Nephron progenitor cell (in vitro differentiated cells): ENCODE measurements around the gene EGFR.

Source experiments
- DNase-seq: peaks from one replicate; pipeline ENCODE4 v3.0.0; 2021
- H3K27ac Mint-ChIP-seq: 2 replicates; pipeline ENCODE4 v1.8.0; 2021; ENCODE audit warnings: mild to moderate bottlenecking, moderate library complexity, mixed read lengths
- H3K27me3 Mint-ChIP-seq: 2 replicates; pipeline ENCODE4 v1.8.0; 2021; ENCODE audit warnings: mild to moderate bottlenecking, low read depth, mixed read lengths; ENCODE audit not compliant: poor library complexity
- H3K36me3 Mint-ChIP-seq: 2 replicates; pipeline ENCODE4 v1.8.0; 2021; ENCODE audit warnings: low read depth, mixed read lengths
- H3K4me1 Mint-ChIP-seq: 2 replicates; pipeline ENCODE4 v1.8.0; 2021; ENCODE audit warnings: mixed read lengths
- H3K4me3 Mint-ChIP-seq: 2 replicates; pipeline ENCODE4 v1.8.0; 2021; ENCODE audit warnings: mild to moderate bottlenecking, moderate library complexity, mixed read lengths
- H3K9me3 Mint-ChIP-seq: 2 replicates; pipeline ENCODE4 v1.8.0; 2021; ENCODE audit warnings: mild to moderate bottlenecking, moderate library complexity, mixed read lengths
- CTCF ChIP-seq: fragments of 200-600 bp; sonication (generic); IDR thresholded peaks from 2 replicates; pipeline ENCODE4 v1.5.0; 2021; ENCODE audit warnings: antibody characterized with exemption

EGFR gene

GRCh38 chr7:55087521-55087961 lies 68.7 kb downstream of the EGFR start:
- no peak for DNase-seq
- Mint-ChIP-seq H3K27me3 (peaks cover 14% of the 10 kb centered on the region), H3K36me3 (no peaks in the 10 kb centered on the region), H3K4me3 (no peak overlapping the region), H3K9me3 (no peaks in the 10 kb centered on the region), H3K27ac (no peak overlapping the region), H3K4me1 (peaks cover 56% of the 10 kb centered on the region)
- no peak for TF ChIP-seq CTCF

- Mint-ChIP-seq H3K9me3 (no peaks in the 10 kb centered on the region), H3K4me1 (peaks cover 62% of the 10 kb centered on the region), H3K4me3 (no peak overlapping the region), H3K27ac (no peak overlapping the region), H3K27me3 (peaks cover 14% of the 10 kb centered on the region), H3K36me3 (no peaks in the 10 kb centered on the region)
- no peak for TF ChIP-seq CTCF
- no peak for DNase-seq
Measured at GRCh38 chr7:55088107-55088506, 69.3 kb downstream of the EGFR start.

GRCh38 chr7:55088620-55089019 lies 69.8 kb downstream of the EGFR start:
- no peak for TF ChIP-seq CTCF
- Mint-ChIP-seq H3K9me3 (no peaks in the 10 kb centered on the region), H3K4me3 (no peak overlapping the region), H3K4me1 (peaks cover 67% of the 10 kb centered on the region), H3K36me3 (no peaks in the 10 kb centered on the region), H3K27me3 (peaks cover 15% of the 10 kb centered on the region), H3K27ac (no peak overlapping the region)
- no peak for DNase-seq

- no peaks in the 10 kb centered on the region for H3K36me3 Mint-ChIP-seq
- peak overlapping the region; percentile 10 for H3K27ac Mint-ChIP-seq
- no peak for TF ChIP-seq CTCF
- no peaks in the 10 kb centered on the region for H3K9me3 Mint-ChIP-seq
- DNase-seq = no peak
- peaks cover 14% of the 10 kb centered on the region for H3K27me3 Mint-ChIP-seq
- no peak overlapping the region for H3K4me3 Mint-ChIP-seq
- H3K4me1 Mint-ChIP-seq = peaks cover 69% of the 10 kb centered on the region
Measured at GRCh38 chr7:55092186-55092974, 73.6 kb downstream of the EGFR start.

GRCh38 chr7:55092975-55093373 lies 74.2 kb downstream of the EGFR start:
- H3K9me3 Mint-ChIP-seq = no peaks in the 10 kb centered on the region
- DNase-seq = no peak
- no peak for TF ChIP-seq CTCF
- H3K36me3 Mint-ChIP-seq = no peaks in the 10 kb centered on the region
- no peak overlapping the region for H3K4me3 Mint-ChIP-seq
- H3K27me3 Mint-ChIP-seq = peaks cover 14% of the 10 kb centered on the region
- peaks cover 69% of the 10 kb centered on the region for H3K4me1 Mint-ChIP-seq
- no peak overlapping the region for H3K27ac Mint-ChIP-seq

GRCh38 chr7:55093674-55094073 lies 74.9 kb downstream of the EGFR start:
- Mint-ChIP-seq H3K4me1 (peaks cover 66% of the 10 kb centered on the region), H3K27ac (no peak overlapping the region), H3K27me3 (peaks cover 14% of the 10 kb centered on the region), H3K9me3 (no peaks in the 10 kb centered on the region), H3K36me3 (no peaks in the 10 kb centered on the region), H3K4me3 (no peak overlapping the region)
- TF ChIP-seq CTCF = no peak
- DNase-seq = no peak
